GM19025 (cell line): ENCODE data around the gene KCNG3.

ENCODE experiments used
- ATAC-seq: cut with Tn5 transposase; IDR thresholded peaks from one replicate; pipeline ENCODE4 v1.9.1; 2021; ENCODE audit warnings: mild to moderate bottlenecking, low read depth, moderate library complexity; ENCODE audit not compliant: unreplicated experiment

The KCNG3 gene

GRCh38 chr2:42493468-42494354, at the start of gene KCNG3:
Gene KCNG3, minus strand, starts transcription at chr2:42493982. Its CDS starts 481 bp downstream, at chr2:42493501.
- ATAC-seq: peak; percentile 65

- no peak for ATAC-seq
Observed at GRCh38 chr2:42542871-42543270, 49.1 kb upstream of the KCNG3 start.

- ATAC-seq: no peak
Observed at GRCh38 chr2:42537493-42537892, 43.7 kb upstream of the KCNG3 start.

- ATAC-seq: no peak
Observed at GRCh38 chr2:42532397-42532796, 38.6 kb upstream of the KCNG3 start.

GRCh38 chr2:42523341-42523740, 29.6 kb upstream of the KCNG3 start:
- ATAC-seq: no peak

GRCh38 chr2:42522035-42522434, 28.3 kb upstream of the KCNG3 start:
- ATAC-seq: no peak

- no peak for ATAC-seq
Observed at GRCh38 chr2:42519624-42520023, 25.8 kb upstream of the KCNG3 start.

GRCh38 chr2:42516418-42516901, 22.7 kb upstream of the KCNG3 start:
- ATAC-seq: no peak

GRCh38 chr2:42513252-42513918, 19.6 kb upstream of the KCNG3 start:
- ATAC-seq: no peak

GRCh38 chr2:42510608-42511243, 16.9 kb upstream of the KCNG3 start:
- no peak for ATAC-seq

- no peak for ATAC-seq
Observed at GRCh38 chr2:42510191-42510590, 16.4 kb upstream of the KCNG3 start.

- ATAC-seq: no peak
Observed at GRCh38 chr2:42504364-42505230, 10.8 kb upstream of the KCNG3 start.

- no peak for ATAC-seq
Observed at GRCh38 chr2:42503291-42503690, 9.5 kb upstream of the KCNG3 start.

GRCh38 chr2:42498497-42498896, 4.7 kb upstream of the KCNG3 start:
- ATAC-seq: no peak

- ATAC-seq: no peak
Observed at GRCh38 chr2:42495611-42496010, 1.8 kb upstream of the KCNG3 start.

GRCh38 chr2:42495234-42495581, 1.4 kb upstream of the KCNG3 start:
- ATAC-seq: no peak

- peak; percentile 47 for ATAC-seq
Observed at GRCh38 chr2:42494355-42495233, 812 bp upstream of the KCNG3 start.

- ATAC-seq: no peak
Observed at GRCh38 chr2:42492691-42493467, 903 bp downstream of the KCNG3 start.

- no peak for ATAC-seq
Observed at GRCh38 chr2:42488297-42488696, 5.5 kb downstream of the KCNG3 start.
